Vagina (tissue), 2 donors: ENCODE results near the gene PATE3.

Source experiments
- POLR2AphosphoS5 ChIP-seq, 2 donors: sonication (generic); formaldehyde crosslinking; IDR thresholded peaks; one replicate each; pipeline ENCODE4 v1.9.0; 2017; ENCODE audit warnings: antibody characterized with exemption in 2 of 2, mild to moderate bottlenecking in 2 of 2, low read depth in 1 of 2; ENCODE audit not compliant: insufficient read depth in 1 of 2
- TF ChIP-seq, protein P1 (sequence below), 3 experiments: fragments of 450-650 bp in 2 of 3; fragments of 200-600 bp in 1 of 3; sonication (generic) in 1 of 3; IDR thresholded peaks; one replicate each; pipeline ENCODE4 v1.5.1; 2017 to 2019; ENCODE audit warnings: antibody characterized with exemption in 3 of 3, mild to moderate bottlenecking in 2 of 3, moderate library complexity in 2 of 3

DNA sequence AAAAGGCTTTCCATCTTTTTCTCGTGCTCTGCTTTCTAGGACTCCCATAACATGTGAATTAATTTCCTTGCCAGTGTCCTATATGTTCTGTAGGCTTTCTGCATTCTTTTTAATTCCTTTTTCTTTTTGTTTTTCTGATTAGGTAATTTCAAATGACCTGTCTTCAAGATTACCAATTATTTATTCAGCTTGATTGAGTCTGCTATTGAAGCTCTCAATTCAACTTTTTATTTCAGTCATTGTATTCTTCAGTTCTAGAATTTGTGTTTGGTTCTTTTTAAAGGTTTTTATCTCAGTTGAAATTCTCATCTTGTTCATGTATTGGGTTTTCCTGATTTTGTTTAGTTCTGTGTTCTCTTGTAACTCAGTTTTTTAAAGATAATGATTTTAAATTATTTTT is 14.5 kb downstream of the PATE3 start:
- TF ChIP-seq, protein P1, sequence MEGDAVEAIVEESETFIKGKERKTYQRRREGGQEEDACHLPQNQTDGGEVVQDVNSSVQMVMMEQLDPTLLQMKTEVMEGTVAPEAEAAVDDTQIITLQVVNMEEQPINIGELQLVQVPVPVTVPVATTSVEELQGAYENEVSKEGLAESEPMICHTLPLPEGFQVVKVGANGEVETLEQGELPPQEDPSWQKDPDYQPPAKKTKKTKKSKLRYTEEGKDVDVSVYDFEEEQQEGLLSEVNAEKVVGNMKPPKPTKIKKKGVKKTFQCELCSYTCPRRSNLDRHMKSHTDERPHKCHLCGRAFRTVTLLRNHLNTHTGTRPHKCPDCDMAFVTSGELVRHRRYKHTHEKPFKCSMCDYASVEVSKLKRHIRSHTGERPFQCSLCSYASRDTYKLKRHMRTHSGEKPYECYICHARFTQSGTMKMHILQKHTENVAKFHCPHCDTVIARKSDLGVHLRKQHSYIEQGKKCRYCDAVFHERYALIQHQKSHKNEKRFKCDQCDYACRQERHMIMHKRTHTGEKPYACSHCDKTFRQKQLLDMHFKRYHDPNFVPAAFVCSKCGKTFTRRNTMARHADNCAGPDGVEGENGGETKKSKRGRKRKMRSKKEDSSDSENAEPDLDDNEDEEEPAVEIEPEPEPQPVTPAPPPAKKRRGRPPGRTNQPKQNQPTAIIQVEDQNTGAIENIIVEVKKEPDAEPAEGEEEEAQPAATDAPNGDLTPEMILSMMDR (IDR thresholded peaks at IDR 0.05): no peak
- no peak for TF ChIP-seq POLR2AphosphoS5 (IDR thresholded peaks at IDR 0.05; ENCODE audit: insufficient read depth in 1 of 2, low read depth in 1 of 2)
